ENCODE measurements around the gene RPS6KL1.

Gene RPS6KL1

DNA sequence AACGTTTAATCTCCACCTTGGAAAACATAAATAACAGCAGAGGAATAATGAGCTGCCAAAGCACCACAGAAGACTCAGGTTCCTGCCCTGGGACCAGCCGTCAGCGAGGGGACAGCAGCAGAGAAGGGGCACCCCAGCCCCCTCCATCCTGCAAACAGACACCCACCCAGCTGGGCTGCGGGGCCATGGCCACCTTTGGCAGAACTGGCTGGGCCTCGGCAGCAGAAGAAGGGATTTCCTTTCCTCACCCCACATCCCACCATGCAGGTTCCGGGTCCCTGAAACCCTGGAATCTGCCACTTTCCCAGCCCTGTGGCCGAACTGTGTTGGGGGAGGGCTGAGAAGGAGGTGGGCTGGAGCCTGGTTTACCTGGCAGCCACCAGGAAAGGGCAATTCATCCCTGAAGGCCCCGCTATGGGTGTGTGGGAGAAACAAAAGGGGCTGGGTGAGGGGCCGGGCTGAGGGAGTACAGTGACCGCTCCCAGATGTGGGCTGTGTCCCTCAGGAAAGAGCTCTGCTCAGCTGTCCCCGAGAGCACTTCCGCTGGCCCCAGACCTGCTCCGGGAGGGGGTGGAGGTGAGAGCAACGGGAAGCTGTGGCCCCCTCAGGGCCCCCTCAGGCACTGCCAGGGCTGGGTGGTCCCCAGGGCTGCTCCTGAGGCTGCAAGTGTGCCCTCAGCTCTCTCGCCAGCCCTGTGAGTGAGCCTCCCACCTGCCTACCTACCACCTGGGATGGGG is 28.6 kb upstream of the RPS6KL1 start:
- DNase-seq = no peak

DNA sequence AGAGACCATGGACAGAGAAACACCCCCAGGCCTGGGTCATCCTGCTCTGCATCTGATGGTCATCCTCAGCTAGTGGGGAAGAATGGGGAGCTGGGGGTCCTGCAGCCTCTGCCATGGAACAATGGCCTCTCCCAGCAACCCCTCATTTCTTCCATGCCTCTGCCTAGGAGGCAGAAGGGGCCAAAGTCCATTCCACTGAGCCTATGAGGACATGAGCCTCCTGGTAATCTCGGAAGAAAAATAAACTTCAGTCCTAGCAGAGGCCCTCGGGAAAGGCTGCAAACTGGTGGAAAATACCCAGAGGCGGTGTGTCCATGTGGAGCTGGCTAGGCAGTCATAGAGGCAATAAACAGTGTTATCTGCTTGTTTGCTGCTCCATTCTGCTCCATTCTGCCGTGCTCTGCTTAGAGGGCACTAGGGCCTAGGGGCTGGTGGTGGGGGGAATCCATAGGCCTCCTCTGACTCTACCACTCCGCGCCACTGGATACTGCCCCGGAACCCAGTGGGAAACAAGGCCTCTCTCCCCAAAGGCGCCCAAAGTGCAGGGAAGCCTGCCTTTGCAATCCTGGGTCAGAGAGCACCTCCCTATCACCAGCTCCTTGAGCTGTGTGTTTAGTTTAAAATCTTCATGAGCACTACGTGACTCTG is 27.9 kb upstream of the RPS6KL1 start:
- no peak for DNase-seq

DNA sequence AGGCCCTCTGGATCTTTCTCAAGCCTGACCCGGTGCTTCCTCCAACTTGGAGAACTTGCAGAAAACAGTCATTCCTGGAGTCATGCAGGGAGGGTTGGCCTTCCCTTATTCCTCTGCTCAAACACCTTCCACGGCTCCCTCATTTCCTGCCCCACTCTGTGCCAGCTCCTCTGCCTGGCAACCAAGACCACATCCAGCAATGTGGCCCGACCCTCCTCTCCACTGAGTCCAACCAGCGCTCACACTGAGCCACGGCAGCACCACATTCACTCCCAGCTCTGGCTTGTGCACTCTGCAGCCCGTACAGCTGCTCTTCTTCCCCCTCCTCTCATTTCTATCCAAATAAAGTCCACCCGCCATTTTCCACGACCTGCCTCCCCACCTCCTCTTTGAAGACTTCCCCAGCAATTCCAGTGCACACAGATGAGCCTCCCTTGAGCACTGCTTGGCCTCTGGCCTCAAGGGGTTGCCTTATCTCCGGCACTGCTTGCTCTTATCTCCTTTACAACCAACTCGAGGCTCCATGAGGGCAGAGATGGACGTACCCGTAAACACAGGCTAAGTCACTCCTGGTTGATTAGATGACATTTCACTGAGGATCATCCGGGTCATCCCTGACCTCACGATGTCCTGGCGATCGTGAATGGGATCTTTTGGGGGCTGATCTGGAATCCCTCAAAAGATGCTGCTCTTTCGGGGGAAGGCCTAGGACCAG is 27.0 kb upstream of the RPS6KL1 start:
- no peak for DNase-seq

DNA sequence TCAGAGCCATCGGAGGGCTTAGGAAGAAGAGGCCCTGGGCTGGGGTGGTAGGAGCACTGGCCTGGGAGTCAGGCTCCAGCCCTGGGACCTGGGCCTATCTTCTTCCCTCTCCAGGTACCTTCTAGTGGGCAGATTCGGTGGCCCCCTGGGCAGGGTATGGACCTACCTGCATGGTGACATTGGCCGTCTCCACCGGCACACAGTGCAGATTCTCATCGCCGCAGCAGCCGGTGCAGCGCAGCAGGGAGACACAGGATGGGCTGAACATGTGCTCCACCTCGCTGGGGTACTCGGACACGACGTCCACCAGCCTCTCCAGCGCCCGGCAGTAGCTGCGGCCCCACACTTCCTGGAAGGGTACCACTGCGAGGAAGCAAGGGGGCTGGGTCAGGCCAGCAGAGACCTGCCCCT is 26.1 kb upstream of the RPS6KL1 start:
- no peak for DNase-seq

DNA sequence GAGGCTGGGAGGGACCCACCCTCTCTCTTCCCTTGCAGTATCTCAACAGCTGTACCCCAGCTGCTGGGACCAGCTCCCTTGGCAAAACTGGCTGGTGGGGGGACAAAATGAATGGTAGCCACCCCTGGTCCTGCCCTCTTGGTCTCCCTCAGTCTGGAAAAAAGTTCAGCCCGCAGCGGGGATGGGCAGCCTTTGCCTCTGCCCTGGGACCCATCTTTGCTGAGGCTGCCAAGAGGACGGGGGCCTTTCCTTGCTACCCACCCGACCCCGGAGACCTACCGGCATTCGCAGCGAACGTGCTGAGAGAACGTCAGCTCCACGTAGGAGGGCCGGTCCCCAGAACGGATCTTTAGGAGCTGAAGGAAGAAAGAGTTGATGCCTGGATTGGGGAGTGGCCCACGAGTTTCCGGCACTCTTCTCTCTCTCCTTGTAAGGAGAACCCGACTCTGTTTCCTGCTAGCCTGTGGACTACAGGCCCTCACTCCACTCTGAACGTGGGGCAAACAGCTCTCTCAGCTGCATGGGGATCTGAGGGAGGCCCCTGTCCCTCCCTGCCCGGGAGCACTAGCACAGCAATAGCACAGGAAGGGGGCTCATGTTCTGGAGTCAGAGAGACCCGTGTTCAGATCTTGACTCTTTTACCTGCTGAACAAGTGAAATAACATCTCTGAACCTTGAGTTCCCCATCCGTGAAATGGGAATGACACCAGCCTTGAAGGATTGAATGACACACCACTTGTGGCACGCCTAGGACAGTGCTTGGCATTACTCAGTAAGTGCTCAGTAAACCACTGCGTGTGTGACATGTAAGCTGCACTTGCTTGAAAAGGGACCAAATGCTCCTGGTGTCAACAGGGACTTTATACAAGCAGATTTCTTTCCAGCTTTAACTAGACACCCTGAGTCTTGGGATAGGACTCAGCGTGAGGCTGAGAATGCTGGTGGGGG is 25.4 kb upstream of the RPS6KL1 start:
- DNase-seq = no peak

DNA sequence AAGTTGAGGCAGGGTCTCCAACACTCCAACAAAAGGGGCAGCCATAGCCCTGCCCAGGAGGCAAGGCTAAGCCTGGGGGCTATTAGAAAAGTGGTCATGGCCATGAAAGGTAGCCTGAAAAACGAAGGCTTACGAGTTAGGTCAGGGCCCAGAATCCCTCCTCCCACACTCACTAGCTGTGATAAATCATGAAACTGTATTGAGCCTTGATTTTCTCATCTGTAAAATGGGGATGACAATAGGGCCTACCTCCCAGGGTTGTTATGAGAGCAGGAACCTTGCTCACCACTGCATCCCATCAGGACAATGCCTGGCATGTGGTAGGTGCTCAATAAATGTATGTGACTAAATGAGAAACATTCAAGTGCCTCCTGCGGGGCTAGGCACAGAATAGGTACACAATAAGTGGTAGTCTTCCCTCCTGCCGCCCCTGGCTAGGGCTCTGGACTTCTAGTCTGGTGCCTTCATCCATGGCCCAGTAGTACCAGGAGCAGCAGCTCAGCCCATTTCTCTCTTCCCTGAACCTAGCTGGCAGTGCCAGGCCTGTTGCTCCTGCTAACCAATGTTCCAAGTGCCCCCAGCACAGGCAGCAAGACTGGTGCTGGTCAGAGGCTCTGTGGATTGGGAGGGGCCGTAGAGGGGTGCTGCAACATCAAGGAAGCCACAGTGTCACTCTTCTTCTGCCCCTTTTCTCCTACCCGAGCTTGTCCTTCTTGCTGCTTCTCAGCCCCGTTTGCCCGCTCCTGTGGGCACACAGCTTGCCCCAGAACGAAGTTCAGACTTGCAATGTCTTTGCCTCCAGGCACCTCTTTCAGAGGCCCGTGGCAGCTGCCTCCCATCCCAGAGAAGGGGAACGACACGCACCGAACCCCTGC is 24.5 kb upstream of the RPS6KL1 start:
- DNase-seq = no peak

DNA sequence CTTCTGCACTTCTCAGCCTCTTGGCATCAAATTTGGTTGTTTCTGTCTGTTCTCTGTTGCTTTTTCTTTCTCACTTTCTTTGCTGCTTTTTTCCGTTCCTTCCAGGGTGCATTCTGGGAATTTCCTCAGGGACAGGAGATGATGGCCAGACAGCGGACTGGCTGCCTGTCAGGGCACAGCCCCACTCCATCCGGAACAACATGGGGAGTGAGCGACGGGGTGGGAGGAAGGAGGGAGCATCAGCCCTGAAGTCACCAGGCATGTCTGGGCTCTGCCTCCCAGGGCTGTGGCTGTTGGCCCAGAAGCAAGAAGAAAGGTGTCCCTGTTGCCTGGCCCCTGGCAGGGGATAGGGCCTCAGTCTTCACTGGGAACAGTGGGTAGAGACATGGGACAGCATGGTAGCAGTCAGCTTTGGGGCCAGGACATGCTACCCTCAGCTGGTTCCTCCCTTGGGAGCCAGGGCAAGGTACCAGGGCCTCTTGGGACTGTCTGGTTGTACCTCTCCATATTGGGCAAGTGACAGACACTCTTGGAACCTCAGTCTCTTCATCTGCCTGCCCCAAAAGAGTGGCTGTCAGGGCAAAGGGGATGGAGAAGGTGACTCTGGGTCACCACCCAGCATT is 23.7 kb upstream of the RPS6KL1 start:
- DNase-seq = no peak

DNA sequence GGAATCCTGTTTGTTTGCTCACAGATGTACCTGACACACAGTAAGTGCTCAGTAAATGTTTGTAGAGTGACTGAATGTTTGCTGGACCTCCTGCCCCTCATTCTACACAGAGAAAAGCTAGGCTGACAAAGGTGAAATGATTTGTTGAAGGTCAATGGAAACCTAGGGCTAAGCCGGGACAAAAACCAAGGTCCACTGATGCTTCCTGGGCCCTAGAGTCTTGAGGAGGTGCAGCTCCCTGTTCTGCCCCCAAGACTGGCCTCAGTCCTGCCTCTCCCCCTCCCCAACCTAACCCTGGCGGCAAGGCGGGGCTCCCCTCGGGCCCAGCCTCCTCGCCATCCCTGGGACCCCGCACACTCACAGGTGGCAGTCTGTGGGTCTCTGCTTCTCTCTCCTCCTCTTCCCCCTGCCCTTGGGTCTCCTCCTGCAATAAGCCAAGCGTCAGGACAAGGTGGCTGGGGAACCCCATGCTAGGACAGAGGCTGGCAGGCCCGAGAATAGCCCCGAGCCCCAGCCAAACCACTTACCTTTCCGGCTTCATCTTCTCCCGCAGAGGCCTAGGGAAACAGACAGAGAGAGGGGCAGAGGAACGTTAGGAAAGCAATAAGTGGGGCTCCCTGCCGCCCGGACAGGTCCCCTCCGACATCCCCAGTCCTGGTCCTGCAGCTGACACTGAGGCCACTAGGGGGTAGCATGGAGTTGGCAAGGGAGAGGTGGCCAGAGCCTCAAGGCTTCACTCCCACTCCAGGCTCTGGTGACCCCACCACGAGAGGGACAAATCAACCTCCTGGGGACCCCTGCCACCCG is 23.0 kb upstream of the RPS6KL1 start:
- no peak for DNase-seq

DNA sequence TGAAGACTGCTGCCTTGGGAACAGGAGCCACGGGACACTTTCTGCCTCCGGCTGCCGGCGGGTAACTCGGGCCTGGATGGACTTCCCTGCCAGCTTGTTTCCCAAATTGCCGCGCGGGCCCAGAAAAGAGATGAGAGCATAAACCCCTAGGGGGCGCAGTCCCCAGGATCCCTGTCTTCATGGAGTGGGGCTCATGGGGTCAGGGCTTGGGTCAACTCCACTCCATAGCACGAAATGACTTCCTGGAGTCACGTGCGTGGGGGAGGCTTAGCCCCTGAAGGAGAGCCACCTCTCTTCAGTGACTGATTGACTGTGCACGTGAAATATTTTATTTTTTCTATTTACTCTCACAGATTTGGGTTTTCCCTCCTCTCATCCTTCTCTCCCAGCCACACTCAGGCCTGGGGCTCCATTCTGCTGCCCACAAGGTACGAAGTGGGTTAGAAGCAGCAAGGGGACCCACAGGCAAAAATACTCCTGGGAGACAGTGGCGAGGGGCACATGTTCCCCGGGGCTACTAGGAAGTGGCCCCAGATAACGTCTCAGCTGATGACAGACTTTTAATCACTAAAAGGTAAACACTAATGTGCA is 22.3 kb upstream of the RPS6KL1 start:
- no peak for DNase-seq

DNA sequence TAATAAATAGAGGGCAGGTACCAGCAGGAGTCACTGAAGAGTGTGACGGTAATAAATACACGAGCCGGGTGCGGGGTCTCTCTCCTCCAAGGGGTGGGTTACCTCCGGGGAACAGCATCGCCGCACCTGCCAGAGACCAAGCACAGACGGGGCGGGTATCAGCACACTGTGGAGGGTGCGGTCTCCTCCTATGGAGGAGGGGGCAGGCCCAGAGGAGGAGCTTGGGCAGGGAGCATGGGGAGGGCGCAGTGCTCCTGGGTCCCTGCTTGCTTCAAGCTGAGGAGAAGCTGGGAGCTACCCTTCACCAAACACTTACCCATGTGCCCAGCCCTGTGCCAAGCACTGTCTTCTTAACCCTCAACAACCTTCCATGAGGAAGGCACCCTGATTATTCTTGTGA is 19.5 kb upstream of the RPS6KL1 start:
- no peak for DNase-seq

DNA sequence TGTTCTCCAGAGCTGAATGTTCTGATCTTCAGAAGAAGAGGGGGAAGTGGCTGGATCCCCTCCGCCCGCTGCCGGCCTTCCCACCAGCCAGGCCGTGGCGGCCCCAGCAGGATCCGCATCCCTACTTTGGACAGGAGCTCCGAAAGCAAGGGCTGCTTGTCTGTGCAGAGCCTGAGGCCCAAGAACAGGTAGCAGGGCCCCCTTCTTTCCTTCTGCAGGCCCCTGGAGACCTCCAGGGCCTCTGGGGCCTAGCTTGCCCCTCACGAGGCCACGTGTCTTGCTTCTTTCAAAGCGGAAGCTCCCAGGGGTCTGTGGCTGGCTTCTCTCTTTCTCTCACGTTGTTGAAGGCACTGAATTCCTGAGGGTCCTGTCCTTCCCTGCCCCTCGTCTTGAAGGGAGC is 19.1 kb upstream of the RPS6KL1 start:
- no peak for DNase-seq

DNA sequence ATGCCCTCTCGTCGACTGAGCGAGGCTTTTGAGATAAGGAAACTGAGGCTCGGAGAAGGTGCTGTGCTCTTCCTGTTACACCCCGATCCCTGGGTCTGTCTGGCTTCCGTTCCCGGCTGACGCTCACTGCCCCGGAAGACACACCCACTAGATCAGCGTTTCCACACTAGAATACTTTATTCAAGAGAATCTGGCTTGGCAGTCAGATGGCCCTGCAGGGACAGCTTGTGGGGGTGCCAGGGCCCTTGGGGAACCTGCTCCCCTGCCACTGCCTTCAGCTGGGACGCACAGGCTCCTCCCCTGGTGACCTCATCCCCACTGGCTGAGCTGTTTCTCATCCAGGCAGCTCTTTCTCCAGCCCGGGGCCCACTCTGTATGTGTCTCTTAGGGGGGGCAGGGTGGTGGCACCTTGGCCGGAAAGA is 18.6 kb upstream of the RPS6KL1 start:
- no peak for DNase-seq

DNA sequence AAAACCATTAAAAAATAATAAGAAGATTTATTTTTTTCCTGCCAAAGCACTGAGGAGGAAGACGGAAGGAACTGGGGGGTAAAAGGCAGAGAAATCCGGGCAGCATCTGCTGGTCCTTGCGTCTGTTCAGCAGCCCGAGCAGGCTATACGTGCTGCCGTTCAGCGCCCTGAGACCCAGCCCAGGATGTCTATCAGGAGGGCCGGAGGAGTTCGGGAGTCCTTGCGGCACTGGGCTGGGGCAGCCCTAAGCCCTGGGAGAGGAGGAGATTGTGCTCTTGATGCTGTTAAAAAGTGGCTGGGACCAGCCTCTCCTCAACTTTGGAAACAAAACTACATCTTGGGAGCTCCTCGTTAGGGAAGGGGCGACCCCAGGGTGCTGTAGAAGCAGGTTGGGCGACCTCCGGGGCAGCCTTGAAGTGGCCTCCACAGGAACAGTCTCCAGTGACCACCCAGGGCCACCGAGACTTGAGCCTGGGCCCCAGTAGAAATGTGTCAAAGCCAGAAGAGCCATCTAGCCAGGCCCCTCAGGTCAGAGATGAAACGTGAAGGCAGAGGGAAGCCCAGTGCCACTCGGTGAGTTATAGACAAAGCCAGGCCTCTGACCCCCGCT is 18.0 kb upstream of the RPS6KL1 start:
- no peak for DNase-seq

DNA sequence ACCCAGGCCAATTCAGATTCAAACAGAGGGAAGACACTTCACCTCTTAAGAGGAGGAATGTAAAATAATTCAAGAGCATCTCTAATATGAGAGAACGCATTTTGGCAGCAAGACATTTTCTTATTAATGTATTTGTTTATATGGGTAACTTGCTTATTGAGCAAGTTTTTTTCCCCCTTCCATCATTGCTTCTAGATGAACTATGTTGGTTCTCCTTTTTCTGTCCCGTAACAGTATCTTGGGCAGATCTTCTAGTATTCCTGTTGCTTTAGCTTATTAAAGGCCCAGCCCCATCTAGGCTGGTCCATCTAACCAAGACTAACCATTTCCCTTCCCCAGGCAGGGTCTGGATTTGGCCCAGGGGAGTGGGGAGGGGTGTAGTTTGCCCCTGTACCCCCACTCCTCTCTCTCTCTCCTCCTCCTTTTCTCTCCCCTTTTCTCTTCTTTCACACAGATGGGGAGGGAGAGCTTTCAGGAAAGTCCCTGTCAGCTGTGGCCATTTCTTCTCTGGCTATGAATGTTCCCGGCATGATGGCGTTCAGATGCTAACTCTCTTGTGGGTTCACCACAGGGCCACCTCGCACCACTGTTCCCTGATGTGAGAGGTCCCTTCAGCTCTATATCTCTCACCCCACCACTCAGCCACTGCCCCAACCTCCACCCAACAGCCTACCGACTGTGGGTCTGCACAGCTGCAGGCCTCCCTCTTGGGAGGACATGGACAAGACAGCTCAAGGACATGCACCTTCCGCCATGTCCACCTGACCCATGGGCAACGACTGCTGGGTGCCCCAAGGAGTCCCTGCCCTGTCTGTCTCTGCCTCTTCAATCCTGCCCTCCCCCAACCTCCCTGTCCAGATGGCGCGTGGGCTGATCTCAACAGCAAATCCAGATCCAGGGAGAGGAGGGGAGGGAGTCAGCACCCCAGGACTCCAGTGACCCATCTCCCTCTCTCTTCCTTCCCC is 15.8 kb upstream of the RPS6KL1 start:
- no peak for DNase-seq

DNA sequence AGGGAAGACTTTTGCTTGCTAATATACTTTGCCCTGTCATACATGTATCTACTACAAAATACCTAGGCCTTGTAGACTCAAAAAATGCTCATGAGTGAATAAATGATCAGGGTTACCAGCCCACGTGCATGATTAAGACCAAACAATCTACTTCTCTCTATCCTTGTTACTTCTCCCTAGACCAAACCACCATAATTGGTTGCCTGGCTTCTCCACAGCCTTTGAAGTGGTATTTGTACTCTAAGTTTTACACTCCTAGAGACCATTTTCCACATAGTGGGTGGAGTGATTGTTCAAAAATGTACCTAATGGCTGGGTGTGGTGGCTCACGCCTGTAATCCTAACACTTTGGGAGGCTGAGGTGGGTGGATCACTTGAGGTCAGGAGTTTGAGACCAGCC is 14.1 kb upstream of the RPS6KL1 start:
- DNase-seq = no peak

DNA sequence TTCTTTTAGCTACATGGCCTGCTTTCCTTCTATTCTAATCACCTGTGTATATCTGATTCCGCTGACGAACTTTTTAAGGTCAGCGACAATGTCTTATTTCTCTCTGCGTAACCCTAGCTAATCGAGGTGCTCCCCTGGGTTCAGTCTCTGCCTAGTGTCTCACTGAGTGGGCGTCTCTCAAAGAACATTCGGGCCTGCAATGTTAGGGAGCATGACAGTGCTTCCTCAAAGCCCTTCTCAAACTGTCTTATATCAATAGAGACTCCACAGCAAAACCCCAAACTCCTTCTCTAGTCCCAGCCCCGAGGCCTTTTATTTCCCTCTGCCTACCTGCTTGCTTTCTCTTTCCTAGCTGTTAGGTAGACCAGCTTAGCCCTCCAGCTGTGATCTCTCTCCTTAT is 13.7 kb upstream of the RPS6KL1 start:
- DNase-seq = no peak

DNA sequence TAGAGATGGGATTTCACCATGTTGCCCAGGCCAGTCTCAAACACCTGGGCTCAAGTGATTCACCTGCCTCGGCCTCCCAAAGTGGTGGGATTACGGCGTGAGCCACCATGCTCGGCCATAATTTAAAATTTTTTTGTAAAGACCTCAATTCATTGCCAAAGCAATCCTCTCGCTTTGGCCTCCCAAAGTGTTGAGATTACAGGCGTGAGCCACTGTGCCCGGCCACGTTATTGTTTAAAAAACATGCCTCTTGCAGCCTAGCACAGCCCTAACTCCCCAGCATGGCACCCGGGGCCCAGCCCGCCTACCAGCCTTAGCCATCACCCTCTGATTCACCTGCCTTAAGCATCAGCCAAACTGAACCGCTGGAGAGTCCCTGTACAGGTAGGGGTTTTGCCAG is 13.1 kb upstream of the RPS6KL1 start:
- DNase-seq = no peak

DNA sequence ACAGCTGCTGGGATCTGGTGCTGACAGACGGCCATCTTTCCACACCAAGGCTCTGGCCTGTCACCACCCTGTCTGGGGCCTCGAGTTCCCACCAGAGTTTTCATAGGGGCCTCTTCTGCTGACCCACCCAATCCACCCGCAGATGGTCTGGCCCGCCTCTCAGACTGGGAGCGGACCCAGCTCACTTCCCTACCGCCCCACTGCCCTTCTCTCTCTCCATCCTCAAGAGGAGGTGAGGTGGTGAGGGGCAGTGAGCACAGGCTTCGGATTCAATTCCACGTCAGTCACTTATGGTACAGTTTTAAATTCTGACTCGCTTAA is 12.3 kb upstream of the RPS6KL1 start:
- no peak for DNase-seq
